HEK293 (cell line): Measurements from ENCODE around the gene ADK.

Experiments used
- CTCF ChIA-PET: fragments of 350-600 bp; formaldehyde crosslinking; extraction: SDS; loops from one replicate; lab custom pipeline; 2021; ENCODE audit warnings: antibody characterized with exemption; lab: Yijun Ruan, JAX
- POLR2A ChIA-PET: fragments of 300-600 bp; formaldehyde crosslinking; extraction: SDS; loops from one replicate; lab custom pipeline; 2020; ENCODE audit warnings: antibody characterized with exemption, inconsistent platforms; lab: Yijun Ruan, JAX
- H3K27ac ChIP-seq: fragments of 200-500 bp; sonication (Bioruptor generic); 2 replicates; pipeline ENCODE4 v1.5.1; 2014; ENCODE audit warnings: low read depth, low read length, control low read depth, inconsistent platforms; ENCODE audit errors: extremely low read depth
- H3K36me3 ChIP-seq, 2 experiments: fragments of 200-500 bp in 1 of 2; sonication (Bioruptor generic) in 1 of 2; 1 replicate in 1 of 2; 2 replicates in 1 of 2; pipeline ENCODE4 v1.5.1; 2014 to 2017; ENCODE audit warnings: inconsistent platforms in 2 of 2, low read length in 2 of 2; ENCODE audit not compliant: control insufficient read depth in 2 of 2, insufficient read depth in 1 of 2
- H3K4me1 ChIP-seq: fragments of 200-500 bp; sonication (Bioruptor generic); 2 replicates; pipeline ENCODE4 v1.5.1; 2014; ENCODE audit warnings: mild to moderate bottlenecking, low read length, inconsistent platforms; ENCODE audit not compliant: control insufficient read depth, insufficient read depth
- H3K4me3 ChIP-seq: 2 replicates; pipeline ENCODE4 v1.5.1; 2011; ENCODE audit warnings: low read depth, mild to moderate bottlenecking, control low read depth, low read length, moderate library complexity
- H3K9me3 ChIP-seq: fragments of 200-500 bp; sonication (Bioruptor generic); 2 replicates; pipeline ENCODE4 v1.5.1; 2014; ENCODE audit warnings: low read depth, low read length, inconsistent platforms; ENCODE audit not compliant: control insufficient read depth, insufficient read depth
- AEBP2 ChIP-seq: fragments of 450-650 bp; formaldehyde crosslinking; IDR thresholded peaks from 2 replicates; pipeline ENCODE4 v1.5.1; 2016; ENCODE audit warnings: missing biosample characterization, missing genetic modification characterization, borderline replicate concordance
- BCL11A ChIP-seq: fragments of 450-650 bp; formaldehyde crosslinking; IDR thresholded peaks from 2 replicates; pipeline ENCODE4 v1.5.1; 2016; ENCODE audit warnings: low read depth, missing biosample characterization, missing genetic modification characterization
- CTCF ChIP-seq: fragments of 450-650 bp; formaldehyde crosslinking; IDR thresholded peaks from 2 replicates; pipeline ENCODE4 v1.5.1; 2016; ENCODE audit warnings: missing biosample characterization, missing genetic modification characterization
- FEZF1 ChIP-seq: fragments of 450-650 bp; formaldehyde crosslinking; IDR thresholded peaks from 2 replicates; pipeline ENCODE4 v1.5.1; 2016; ENCODE audit warnings: missing biosample characterization, missing genetic modification characterization
- GLI4 ChIP-seq: fragments of 450-650 bp; formaldehyde crosslinking; IDR thresholded peaks from 2 replicates; pipeline ENCODE4 v1.5.1; 2016; ENCODE audit warnings: missing biosample characterization, missing genetic modification characterization
- HIC1 ChIP-seq: fragments of 450-650 bp; formaldehyde crosslinking; IDR thresholded peaks from 2 replicates; pipeline ENCODE4 v1.5.1; 2016; ENCODE audit warnings: missing biosample characterization, missing genetic modification characterization
- KLF10 ChIP-seq: fragments of 450-650 bp; IDR thresholded peaks from 2 replicates; pipeline ENCODE4 v1.5.1; 2018; ENCODE audit warnings: missing biosample characterization, mild to moderate bottlenecking, missing genetic modification characterization
- REST ChIP-seq: fragments of 450-650 bp; formaldehyde crosslinking; IDR thresholded peaks from 2 replicates; pipeline ENCODE4 v1.5.1; 2016; ENCODE audit warnings: missing biosample characterization, missing genetic modification characterization
- SCRT2 ChIP-seq: fragments of 450-650 bp; formaldehyde crosslinking; IDR thresholded peaks from 2 replicates; pipeline ENCODE4 v1.5.1; 2016; ENCODE audit warnings: missing biosample characterization, missing genetic modification characterization
- ZIC2 ChIP-seq: fragments of 450-650 bp; formaldehyde crosslinking; IDR thresholded peaks from 2 replicates; pipeline ENCODE4 v1.5.1; 2016; ENCODE audit warnings: missing biosample characterization, missing genetic modification characterization
- ZNF148 ChIP-seq: fragments of 450-650 bp; formaldehyde crosslinking; IDR thresholded peaks from 2 replicates; pipeline ENCODE4 v1.5.0; 2017; ENCODE audit warnings: missing biosample characterization, missing genetic modification characterization, borderline replicate concordance
- ZNF174 ChIP-seq: fragments of 450-650 bp; formaldehyde crosslinking; IDR thresholded peaks from 2 replicates; pipeline ENCODE4 v1.5.0; 2017; ENCODE audit warnings: missing biosample characterization, mild to moderate bottlenecking, missing genetic modification characterization
- ZNF211 ChIP-seq: fragments of 450-650 bp; formaldehyde crosslinking; IDR thresholded peaks from 2 replicates; pipeline ENCODE4 v1.5.1; 2016; ENCODE audit warnings: low read depth, missing biosample characterization, missing genetic modification characterization
- ZNF266 ChIP-seq: fragments of 450-650 bp; formaldehyde crosslinking; IDR thresholded peaks from 2 replicates; pipeline ENCODE4 v1.5.1; 2016; ENCODE audit warnings: missing biosample characterization, missing genetic modification characterization, low read depth
- ZNF449 ChIP-seq: fragments of 450-650 bp; formaldehyde crosslinking; IDR thresholded peaks from 2 replicates; pipeline ENCODE4 v1.5.1; 2017; ENCODE audit warnings: missing biosample characterization, mild to moderate bottlenecking, missing genetic modification characterization, moderate library complexity
- ZNF488 ChIP-seq: fragments of 450-650 bp; formaldehyde crosslinking; IDR thresholded peaks from 2 replicates; pipeline ENCODE4 v1.5.1; 2016; ENCODE audit warnings: missing biosample characterization, missing genetic modification characterization
- ZNF624 ChIP-seq: fragments of 450-650 bp; formaldehyde crosslinking; IDR thresholded peaks from 2 replicates; pipeline ENCODE4 v1.5.1; 2017; ENCODE audit warnings: missing biosample characterization, missing genetic modification characterization
- ZNF660 ChIP-seq: fragments of 450-650 bp; IDR thresholded peaks from 2 replicates; pipeline ENCODE4 v1.5.1; 2018; ENCODE audit warnings: missing biosample characterization, mild to moderate bottlenecking, missing genetic modification characterization
- ZNF670 ChIP-seq: fragments of 450-650 bp; formaldehyde crosslinking; IDR thresholded peaks from 2 replicates; pipeline ENCODE4 v1.5.1; 2016; ENCODE audit warnings: missing biosample characterization, missing genetic modification characterization, low read depth
- ZNF747 ChIP-seq: fragments of 450-650 bp; formaldehyde crosslinking; IDR thresholded peaks from 2 replicates; pipeline ENCODE4 v1.5.1; 2016; ENCODE audit warnings: missing biosample characterization, missing genetic modification characterization
- ZNF785 ChIP-seq: fragments of 450-650 bp; formaldehyde crosslinking; IDR thresholded peaks from 2 replicates; pipeline ENCODE4 v1.5.1; 2016; ENCODE audit warnings: missing biosample characterization, missing genetic modification characterization
- ZNF792 ChIP-seq: fragments of 450-650 bp; formaldehyde crosslinking; IDR thresholded peaks from 2 replicates; pipeline ENCODE4 v1.5.1; 2016; ENCODE audit warnings: missing biosample characterization, missing genetic modification characterization
- ZSCAN23 ChIP-seq: fragments of 450-650 bp; formaldehyde crosslinking; IDR thresholded peaks from 2 replicates; pipeline ENCODE4 v1.5.1; 2016; ENCODE audit warnings: missing biosample characterization, missing genetic modification characterization

ADK gene

GRCh38 chr10:74176380-74177139 lies 25.5 kb downstream of the ADK start:
- peak overlapping the region; percentile 78 for H3K27ac ChIP-seq
- no peaks in the 10 kb centered on the region for H3K36me3 ChIP-seq
- POLR2A ChIA-PET: interaction anchor here (0.8 to 2.3 kb wide), 8 partner anchors 10 to 1035 kb away, joined by 3 to 22 read pairs (median 6); partner anchors contain the start of genes ADK, AP3M1 and VDAC2
- CTCF ChIA-PET: no interaction called here
- H3K4me1 ChIP-seq: peaks cover 8% of the 10 kb centered on the region
- no peaks in the 10 kb centered on the region for H3K9me3 ChIP-seq
- peak overlapping the region; percentile 71 for H3K4me3 ChIP-seq
- TF ChIP-seq ZNF148 (tag by site-specific recombination): no peak
- no peak for TF ChIP-seq ZNF174 (tag by site-specific recombination)
- TF ChIP-seq GLI4 (tag by site-specific recombination): no peak
- TF ChIP-seq ZNF211 (tag by site-specific recombination): no peak
- no peak for TF ChIP-seq ZNF792
- TF ChIP-seq ZNF785 (tag by site-specific recombination): 0 out of 2 replicates have a peak, but pooled peaks have one; percentile 11
- no peak for TF ChIP-seq BCL11A
- TF ChIP-seq CTCF: no peak; the same call in 1 of the 2 replicates
- no peak for TF ChIP-seq ZNF488 (tag by site-specific recombination)
- peak; percentile 30; the same call in 1 of the 2 replicates for TF ChIP-seq ZIC2 (tag by site-specific recombination)
- TF ChIP-seq REST (tag by site-specific recombination): no peak; the same call in 1 of the 2 replicates
- peak; percentile 92 for TF ChIP-seq SCRT2 (tag by site-specific recombination)
- TF ChIP-seq ZSCAN23 (tag by site-specific recombination): no peak
- TF ChIP-seq ZNF449 (tag by site-specific recombination): 0 out of 2 replicates have a peak, but pooled peaks have one; percentile 13
- peak; percentile 98 for TF ChIP-seq HIC1 (tag by site-specific recombination)
- peak; percentile 49 for TF ChIP-seq FEZF1
- no peak for TF ChIP-seq AEBP2 (tag by site-specific recombination)
- TF ChIP-seq KLF10 (tag by site-specific recombination): no peak; the same call in 1 of the 2 replicates
- TF ChIP-seq ZNF670 (tag by site-specific recombination): no peak
- no peak for TF ChIP-seq ZNF747
- no peak for TF ChIP-seq ZNF266 (tag by site-specific recombination)
- peak; percentile 72; the same call in 1 of the 2 replicates for TF ChIP-seq ZNF660 (tag by site-specific recombination)
- no peak for TF ChIP-seq ZNF624 (tag by site-specific recombination)
